HG03439 (cell line): ENCODE results near the gene DCLK1.

Source experiments
- ATAC-seq: cut with Tn5 transposase; IDR thresholded peaks from one replicate; pipeline ENCODE4 v1.9.1; 2021; ENCODE audit warnings: mild to moderate bottlenecking, moderate library complexity; ENCODE audit not compliant: unreplicated experiment

DCLK1 gene

GRCh38 chr13:35909837-35910540 is 221.2 kb downstream of the DCLK1 start:
- no peak for ATAC-seq

- ATAC-seq, result no peak
Observed at GRCh38 chr13:35909091-35909490, 222.1 kb downstream of the DCLK1 start.

GRCh38 chr13:35908226-35908625 is 223.0 kb downstream of the DCLK1 start:
- no peak for ATAC-seq

GRCh38 chr13:35906636-35907035 is 224.5 kb downstream of the DCLK1 start:
- no peak for ATAC-seq

GRCh38 chr13:35903075-35903474 is 228.1 kb downstream of the DCLK1 start:
- ATAC-seq, result no peak

GRCh38 chr13:35898041-35898440 is 233.1 kb downstream of the DCLK1 start:
- no peak for ATAC-seq

- no peak for ATAC-seq
Observed at GRCh38 chr13:35894636-35895035, 236.5 kb downstream of the DCLK1 start.

GRCh38 chr13:35892837-35893814 is 238.1 kb downstream of the DCLK1 start:
- ATAC-seq, result no peak

GRCh38 chr13:35891507-35892441 is 239.4 kb downstream of the DCLK1 start:
- no peak for ATAC-seq

GRCh38 chr13:35889560-35889959 is 241.6 kb downstream of the DCLK1 start:
- no peak for ATAC-seq

- no peak for ATAC-seq
Observed at GRCh38 chr13:35888981-35889380, 242.2 kb downstream of the DCLK1 start.

- ATAC-seq, result no peak
Observed at GRCh38 chr13:35888457-35888883, 242.7 kb downstream of the DCLK1 start.

- no peak for ATAC-seq
Observed at GRCh38 chr13:35887115-35887666, 244.0 kb downstream of the DCLK1 start.

- ATAC-seq, result no peak
Observed at GRCh38 chr13:35886332-35887114, 244.7 kb downstream of the DCLK1 start.

GRCh38 chr13:35884211-35884760 is 246.9 kb downstream of the DCLK1 start:
- ATAC-seq, result no peak

- ATAC-seq, result no peak
Observed at GRCh38 chr13:35882722-35883497, 248.3 kb downstream of the DCLK1 start.

- no peak for ATAC-seq
Observed at GRCh38 chr13:35881360-35881759, 249.8 kb downstream of the DCLK1 start.

GRCh38 chr13:35879111-35879510 is 252.1 kb downstream of the DCLK1 start:
- no peak for ATAC-seq

- no peak for ATAC-seq
Observed at GRCh38 chr13:35876601-35877000, 254.6 kb downstream of the DCLK1 start.
